Peyer's patch (tissue), 4 donors: ENCODE data around the gene SREBF2.

Experiments used
- CTCF ChIP-seq, 6 experiments: fragments of 450-650 bp in 4 of 6; fragments of 200-600 bp in 2 of 6; sonication (generic) in 1 of 6; IDR thresholded peaks; one replicate each; pipeline ENCODE4 v1.5.1; 2017 to 2019; ENCODE audit warnings: antibody characterized with exemption in 6 of 6, mild to moderate bottlenecking in 3 of 6, moderate library complexity in 1 of 6
- POLR2A ChIP-seq, 2 donors: fragments of 450-650 bp; IDR thresholded peaks; one replicate each; pipeline ENCODE4 v1.5.1; 2017; ENCODE audit warnings: antibody characterized with exemption in 2 of 2, mild to moderate bottlenecking in 2 of 2, moderate library complexity in 2 of 2

DNA sequence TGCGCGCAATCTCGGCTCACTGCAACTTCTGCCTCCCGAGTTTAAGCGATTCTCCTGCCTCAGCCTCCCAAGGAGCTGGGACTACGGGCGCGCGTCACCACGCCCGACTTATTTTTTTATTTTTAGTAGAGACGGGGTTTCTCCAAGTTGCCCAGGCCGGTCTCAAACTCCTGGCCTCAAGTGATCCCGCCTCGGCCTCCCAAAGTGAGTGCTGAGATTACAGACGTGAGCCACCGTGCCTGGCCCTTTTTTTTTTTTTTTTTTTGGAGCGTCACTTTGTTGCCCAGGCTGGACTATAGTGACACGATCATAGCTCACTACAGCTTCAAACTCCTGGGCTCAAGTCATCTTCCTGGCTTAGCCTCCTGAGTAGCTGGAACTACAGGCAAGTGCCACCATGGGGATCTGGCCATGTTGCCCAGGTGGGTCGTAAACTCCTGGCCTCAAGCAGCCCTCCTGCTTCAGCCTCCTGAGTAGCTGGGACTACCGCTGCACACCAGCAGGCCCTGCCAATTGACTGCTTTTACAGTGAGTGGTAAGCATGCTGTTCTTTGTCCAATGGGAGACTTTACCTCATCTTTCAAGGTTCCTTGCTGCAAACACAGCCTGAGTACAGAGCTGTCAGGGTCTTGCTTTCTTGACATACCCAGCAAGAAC is 114.6 kb downstream of the SREBF2 start:
- TF ChIP-seq CTCF (IDR thresholded peaks at IDR 0.05): no peak
- TF ChIP-seq POLR2A (IDR thresholded peaks at IDR 0.05): no peak
